IMR-90 (cell line): ENCODE measurements around the gene EML3. TPM values are rescaled to one million over a fixed set of nuclear protein-coding genes. Genes with fewer than 3 reads are reported as not detected.

Source experiments
- ATAC-seq: fragments of 200-7000 bp; cut with Tn5 transposase; 2 replicates; pipeline ENCODE4 v1.9.1; 2020; ENCODE audit warnings: low read depth, mild to moderate bottlenecking, moderate library complexity
- BruUV-seq: library from RNA; stranded (reverse); fragments of 400-500 nt; replicated peaks from 2 replicates; lab custom pipeline; 2021; lab: Mats Ljungman, UMichigan
- CTCF ChIA-PET: fragments of 300-600 bp; formaldehyde crosslinking; extraction: SDS; loops from one replicate; lab custom pipeline; 2021; ENCODE audit warnings: antibody characterized with exemption; lab: Yijun Ruan, JAX
- POLR2A ChIA-PET: fragments of 300-600 bp; sonication (Branson Sonifier 250); formaldehyde crosslinking; loops from one replicate; lab custom pipeline; 2022; ENCODE audit warnings: antibody characterized with exemption; ENCODE audit not compliant: unreplicated experiment; lab: Charles Lee
- DNase-seq: peaks from one replicate; pipeline ENCODE4 v3.0.0; 2013
- H2AFZ ChIP-seq: replicated peaks from 2 replicates; pipeline ENCODE3; 2013; ENCODE audit warnings: low read length, mild to moderate bottlenecking; ENCODE audit not compliant: poor library complexity
- H2AK5ac ChIP-seq: 2 replicates; pipeline ENCODE4 v1.6.1; 2013; ENCODE audit warnings: low read depth, low read length, inconsistent platforms
- H2AK9ac ChIP-seq: replicated peaks from 2 replicates; pipeline ENCODE3; 2013; ENCODE audit warnings: mild to moderate bottlenecking, low read depth, low read length, moderate library complexity; ENCODE audit not compliant: poor library complexity
- H2BK120ac ChIP-seq: 2 replicates; pipeline ENCODE4 v1.6.1; 2013; ENCODE audit warnings: low read depth, low read length, inconsistent platforms
- H2BK15ac ChIP-seq: 3 replicates; pipeline ENCODE4 v1.6.1; 2013; ENCODE audit warnings: low read depth, low read length, inconsistent platforms
- H2BK20ac ChIP-seq: 2 replicates; pipeline ENCODE4 v1.6.1; 2013; ENCODE audit warnings: low read depth, mild to moderate bottlenecking, inconsistent platforms, low read length, moderate library complexity
- H2BK5ac ChIP-seq: 2 replicates; pipeline ENCODE4 v1.6.1; 2013; ENCODE audit warnings: mild to moderate bottlenecking, low read depth, low read length, inconsistent platforms; ENCODE audit not compliant: poor library complexity, severe bottlenecking
- H3K14ac ChIP-seq: replicated peaks from 2 replicates; pipeline ENCODE4 v1.6.1; 2013; ENCODE audit warnings: low read depth, low read length, inconsistent platforms
- H3K18ac ChIP-seq: 2 replicates; pipeline ENCODE4 v1.6.1; 2013; ENCODE audit warnings: low read depth, low read length, control low read depth
- H3K23ac ChIP-seq: 2 replicates; pipeline ENCODE4 v1.6.1; 2013; ENCODE audit warnings: low read depth, low read length, inconsistent platforms
- H3K27ac ChIP-seq: 2 replicates; pipeline ENCODE4 v1.5.1; 2013; ENCODE audit warnings: mild to moderate bottlenecking, control low read depth, low read length; ENCODE audit not compliant: insufficient read depth
- H3K27me3 ChIP-seq: 2 replicates; pipeline ENCODE4 v1.6.1; 2013; ENCODE audit warnings: low read length; ENCODE audit not compliant: control insufficient read depth, insufficient read depth
- H3K36me3 ChIP-seq: 2 replicates; pipeline ENCODE4 v1.6.1; 2013; ENCODE audit warnings: low read length, mixed read lengths; ENCODE audit not compliant: control insufficient read depth, insufficient read depth
- H3K4ac ChIP-seq: 2 replicates; pipeline ENCODE4 v1.6.1; 2013; ENCODE audit warnings: low read depth, low read length, inconsistent platforms
- H3K4me1 ChIP-seq: 2 replicates; pipeline ENCODE4 v1.6.1; 2013; ENCODE audit warnings: low read length, mixed read lengths; ENCODE audit not compliant: control insufficient read depth, insufficient read depth
- H3K4me2 ChIP-seq: 2 replicates; pipeline ENCODE4 v1.6.1; 2013; ENCODE audit warnings: low read depth, mild to moderate bottlenecking, control low read depth, low read length, moderate library complexity
- H3K4me3 ChIP-seq: 2 replicates; pipeline ENCODE4 v1.5.1; 2013; ENCODE audit warnings: low read depth, mild to moderate bottlenecking, control low read depth, low read length, moderate library complexity; ENCODE audit not compliant: insufficient read depth
- H3K56ac ChIP-seq: 2 replicates; pipeline ENCODE4 v1.6.1; 2013; ENCODE audit warnings: low read length, inconsistent platforms; ENCODE audit not compliant: insufficient read depth; ENCODE audit errors: extremely low read depth
- H3K79me1 ChIP-seq, 2 experiments: 2 replicates each; pipeline ENCODE4 v1.6.1; 2013; ENCODE audit warnings: low read length in 2 of 2, inconsistent platforms in 1 of 2, low read depth in 1 of 2
- H3K9ac ChIP-seq: 2 replicates; pipeline ENCODE4 v1.6.1; 2013; ENCODE audit warnings: low read depth, low read length, control low read depth
- H3K9me1 ChIP-seq: 2 replicates; pipeline ENCODE4 v1.6.1; 2013; ENCODE audit warnings: low read length, inconsistent platforms; ENCODE audit not compliant: insufficient read depth
- H3K9me3 ChIP-seq: 2 replicates; pipeline ENCODE4 v1.6.1; 2013; ENCODE audit warnings: low read length; ENCODE audit not compliant: control insufficient read depth, insufficient read depth
- H4K20me1 ChIP-seq: 2 replicates; pipeline ENCODE4 v1.6.1; 2013; ENCODE audit warnings: low read length, inconsistent platforms; ENCODE audit not compliant: insufficient read depth
- H4K5ac ChIP-seq: 2 replicates; pipeline ENCODE4 v1.6.1; 2013; ENCODE audit warnings: mild to moderate bottlenecking, low read depth, low read length, control low read depth
- H4K8ac ChIP-seq, 2 experiments: 2 replicates each; pipeline ENCODE4 v1.6.1; 2013; ENCODE audit warnings: low read depth in 2 of 2, low read length in 2 of 2, control low read depth in 1 of 2, inconsistent platforms in 1 of 2
- H4K91ac ChIP-seq: 2 replicates; pipeline ENCODE4 v1.6.1; 2013; ENCODE audit warnings: low read depth, low read length, inconsistent platforms; ENCODE audit not compliant: insufficient read depth
- BHLHE40 ChIP-seq: fragments of 150-350 bp; IDR thresholded peaks from 2 replicates; pipeline ENCODE4 v1.6.1; 2016; ENCODE audit warnings: mild to moderate bottlenecking, low read depth, low read length
- CEBPB ChIP-seq: IDR thresholded peaks from 2 replicates; pipeline ENCODE4 v1.6.1; 2012; ENCODE audit warnings: low read depth, low read length, improper control_type of control experiment
- CHD1 ChIP-seq: IDR thresholded peaks from 2 replicates; pipeline ENCODE4 v1.6.1; 2012; ENCODE audit warnings: low read depth, low read length, improper control_type of control experiment
- ELK1 ChIP-seq: fragments of 150-350 bp; IDR thresholded peaks from 2 replicates; pipeline ENCODE4 v1.6.1; 2016; ENCODE audit warnings: low read depth, mild to moderate bottlenecking, low read length, moderate library complexity, borderline replicate concordance
- FOS ChIP-seq: fragments of 150-350 bp; IDR thresholded peaks from 2 replicates; pipeline ENCODE4 v1.6.1; 2016; ENCODE audit warnings: low read depth, low read length
- MAFK ChIP-seq: IDR thresholded peaks from 2 replicates; pipeline ENCODE4 v1.6.1; 2012; ENCODE audit warnings: low read depth, low read length, improper control_type of control experiment
- MAZ ChIP-seq: IDR thresholded peaks from 2 replicates; pipeline ENCODE4 v1.6.1; 2012; ENCODE audit warnings: low read depth, mild to moderate bottlenecking, low read length, improper control_type of control experiment, moderate library complexity, borderline replicate concordance
- MXI1 ChIP-seq: IDR thresholded peaks from 2 replicates; pipeline ENCODE4 v1.6.1; 2012; ENCODE audit warnings: low read depth, mild to moderate bottlenecking, low read length, moderate library complexity, borderline replicate concordance
- NFE2L2 ChIP-seq: fragments of 150-350 bp; IDR thresholded peaks from 2 replicates; pipeline ENCODE4 v1.6.1; 2016; ENCODE audit warnings: low read depth, mild to moderate bottlenecking, low read length
- POLR2A ChIP-seq: IDR thresholded peaks from 2 replicates; pipeline ENCODE4 v1.6.1; 2012; ENCODE audit warnings: mild to moderate bottlenecking, low read depth, low read length
- RAD21 ChIP-seq: IDR thresholded peaks from 2 replicates; pipeline ENCODE4 v1.6.1; 2012; ENCODE audit warnings: low read length, improper control_type of control experiment
- RCOR1 ChIP-seq: IDR thresholded peaks from 2 replicates; pipeline ENCODE4 v1.6.1; 2012; ENCODE audit warnings: mild to moderate bottlenecking, low read length, improper control_type of control experiment; ENCODE audit not compliant: insufficient replicate concordance
- RFX5 ChIP-seq: IDR thresholded peaks from 2 replicates; pipeline ENCODE4 v1.8.0; 2012; ENCODE audit warnings: low read depth, mild to moderate bottlenecking, low read length, moderate library complexity
- SMC3 ChIP-seq: fragments of 150-350 bp; IDR thresholded peaks from 2 replicates; pipeline ENCODE4 v1.6.1; 2016; ENCODE audit warnings: low read depth, mild to moderate bottlenecking, antibody characterized with exemption, low read length, moderate library complexity
- WGBS, 2 experiments: methylation state at CpG; one replicate each; pipeline versions ENCODE4 v1.1.5 to v1.1.7; 2013; ENCODE audit warnings: missing lambda C conversion rate in 2 of 2; ENCODE audit not compliant: insufficient read length in 1 of 2; ENCODE audit errors: extremely low coverage in 2 of 2; 5-methylcytosine and 5-hydroxymethylcytosine counted together
- dilution Hi-C: fragments of 300-500 bp; cut with HindIII; formaldehyde crosslinking; loops from one replicate; pipeline ENCODE4 v1.14.3; 2018; ENCODE audit warnings: low sequenced_read_pairs; ENCODE audit not compliant: unreplicated experiment
- in situ Hi-C: fragments of 300-500 bp; cut with MboI; formaldehyde crosslinking; loops from 3 replicates; pipeline ENCODE4 v1.14.3; 2019; ENCODE audit warnings: low sequenced_read_pairs, inconsistent platforms, mixed read lengths
- intact Hi-C: fragments of 100-400 bp; cut with micrococcal nuclease; formaldehyde crosslinking; loops from 2 replicates; pipeline ENCODE4 v1.10.0; 2022
- polyA plus RNA-seq, 3 experiments: library from polyadenylated mRNA; depleted of rRNA; stranded (reverse); fragments of >200 nt; gene quantifications; 2 replicates each; pipeline ENCODE4 v1.2.3, GENCODE V29; 2012; ENCODE audit warnings: low replicate concordance in 1 of 3
- total RNA-seq: library from RNA; depleted of rRNA; stranded (reverse); fragments of >200 nt; gene quantifications from 2 replicates; pipeline ENCODE4 v1.2.3, GENCODE V29; 2012
- TF ChIP-seq, protein P1 (sequence below): conservative IDR thresholded peaks from 2 replicates; pipeline ENCODE4 v1.5.1; 2012; ENCODE audit warnings: mild to moderate bottlenecking, low read depth, low read length, improper control_type of control experiment
- TF ChIP-seq, protein P2 (sequence below): fragments of 150-350 bp; IDR thresholded peaks from 2 replicates; pipeline ENCODE4 v1.6.1; 2017; ENCODE audit warnings: mild to moderate bottlenecking, antibody characterized with exemption, low read length, low read depth

The EML3 gene
- total and polyA plus RNA-seq, 2 of the 4 experiments (the other 2 are of a cell fraction) = 5.0 to 24.7 TPM

GRCh38 chr11:62603776-62604299 is 8.7 kb downstream of the EML3 start:
- Histone ChIP-seq H3K9me1 (peaks cover 5% of the 10 kb centered on the region), H3K18ac (no peak overlapping the region), H3K27me3 (no peaks in the 10 kb centered on the region), H2BK15ac (no peak overlapping the region), H3K79me1 (peaks cover 2 to 20% of the 10 kb centered on the region in 2 experiments; a peak in 3 of 4 replicates), H4K91ac (no peak overlapping the region), H4K20me1 (peaks cover 12% of the 10 kb centered on the region; the same call in 1 of the 2 replicates), H3K4me1 (peaks cover 7% of the 10 kb centered on the region), H3K23ac (no peak overlapping the region), H2BK20ac (no peak overlapping the region), H3K4ac (no peak overlapping the region), H4K5ac (no peak overlapping the region), H2BK5ac (no peak overlapping the region), H3K14ac (no peak overlapping the region), H3K9ac (no peak overlapping the region), H3K36me3 (peaks cover 28% of the 10 kb centered on the region), H2AK5ac (peak overlapping the region; percentile 30; the same call in 1 of the 2 replicates), H3K27ac (no peak overlapping the region), H4K8ac (no peak overlapping the region), H3K56ac (no peak overlapping the region), H2BK120ac (no peak overlapping the region), H3K4me3 (no peak overlapping the region), H3K4me2 (no peak overlapping the region), H2AK9ac (no peak overlapping the region), H2AFZ (no peak overlapping the region), H3K9me3 (no peaks in the 10 kb centered on the region)
- ATAC-seq = no peak
- POLR2A ChIA-PET = interaction anchor here (1.0 kb wide), 1 partner anchor 12 kb away, joined by 4 read pairs; no protein-coding TSS in a partner anchor
- no CpG with 5 or more reads among the region's 8 CpGs for WGBS, 2 experiments
- no TSS peak for BruUV-seq
- in situ Hi-C loops (no loop called here), intact Hi-C loops (no loop called here), dilution Hi-C loops (no loop called here)
- TF ChIP-seq MAZ (no peak), ELK1 (no peak), MAFK (no peak), RAD21 (no peak), FOS (no peak), CHD1 (no peak), BHLHE40 (no peak), NFE2L2 (no peak), CEBPB (no peak), POLR2A (no peak), SMC3 (no peak), RCOR1 (no peak), MXI1 (no peak), RFX5 (no peak)
- TF ChIP-seq, protein P1, sequence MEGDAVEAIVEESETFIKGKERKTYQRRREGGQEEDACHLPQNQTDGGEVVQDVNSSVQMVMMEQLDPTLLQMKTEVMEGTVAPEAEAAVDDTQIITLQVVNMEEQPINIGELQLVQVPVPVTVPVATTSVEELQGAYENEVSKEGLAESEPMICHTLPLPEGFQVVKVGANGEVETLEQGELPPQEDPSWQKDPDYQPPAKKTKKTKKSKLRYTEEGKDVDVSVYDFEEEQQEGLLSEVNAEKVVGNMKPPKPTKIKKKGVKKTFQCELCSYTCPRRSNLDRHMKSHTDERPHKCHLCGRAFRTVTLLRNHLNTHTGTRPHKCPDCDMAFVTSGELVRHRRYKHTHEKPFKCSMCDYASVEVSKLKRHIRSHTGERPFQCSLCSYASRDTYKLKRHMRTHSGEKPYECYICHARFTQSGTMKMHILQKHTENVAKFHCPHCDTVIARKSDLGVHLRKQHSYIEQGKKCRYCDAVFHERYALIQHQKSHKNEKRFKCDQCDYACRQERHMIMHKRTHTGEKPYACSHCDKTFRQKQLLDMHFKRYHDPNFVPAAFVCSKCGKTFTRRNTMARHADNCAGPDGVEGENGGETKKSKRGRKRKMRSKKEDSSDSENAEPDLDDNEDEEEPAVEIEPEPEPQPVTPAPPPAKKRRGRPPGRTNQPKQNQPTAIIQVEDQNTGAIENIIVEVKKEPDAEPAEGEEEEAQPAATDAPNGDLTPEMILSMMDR = no peak
- TF ChIP-seq, protein P2, sequence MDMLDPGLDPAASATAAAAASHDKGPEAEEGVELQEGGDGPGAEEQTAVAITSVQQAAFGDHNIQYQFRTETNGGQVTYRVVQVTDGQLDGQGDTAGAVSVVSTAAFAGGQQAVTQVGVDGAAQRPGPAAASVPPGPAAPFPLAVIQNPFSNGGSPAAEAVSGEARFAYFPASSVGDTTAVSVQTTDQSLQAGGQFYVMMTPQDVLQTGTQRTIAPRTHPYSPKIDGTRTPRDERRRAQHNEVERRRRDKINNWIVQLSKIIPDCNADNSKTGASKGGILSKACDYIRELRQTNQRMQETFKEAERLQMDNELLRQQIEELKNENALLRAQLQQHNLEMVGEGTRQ = no peak
- DNase-seq = no peak
- CTCF ChIA-PET = no interaction called here
